Activated CD8-positive, alpha-beta memory T cell treated with anti-CD3 and anti-CD28 coated beads for 24 hours (primary cell): ENCODE results near the gene CLTCL1.
"Not testable (repeated sequence)": the region's sequence is repeated elsewhere in the genome, so short reads cannot be mapped to it uniquely, and the experiment has no call there.

ENCODE experiments used
- DNase-seq: peaks from one replicate; pipeline ENCODE4 v3.0.0-alpha.2; 2020

Gene CLTCL1

GRCh38 chr22:19174106-19175025 is 117.2 kb downstream of the CLTCL1 start:
- DNase-seq = peak; percentile 55

DNA sequence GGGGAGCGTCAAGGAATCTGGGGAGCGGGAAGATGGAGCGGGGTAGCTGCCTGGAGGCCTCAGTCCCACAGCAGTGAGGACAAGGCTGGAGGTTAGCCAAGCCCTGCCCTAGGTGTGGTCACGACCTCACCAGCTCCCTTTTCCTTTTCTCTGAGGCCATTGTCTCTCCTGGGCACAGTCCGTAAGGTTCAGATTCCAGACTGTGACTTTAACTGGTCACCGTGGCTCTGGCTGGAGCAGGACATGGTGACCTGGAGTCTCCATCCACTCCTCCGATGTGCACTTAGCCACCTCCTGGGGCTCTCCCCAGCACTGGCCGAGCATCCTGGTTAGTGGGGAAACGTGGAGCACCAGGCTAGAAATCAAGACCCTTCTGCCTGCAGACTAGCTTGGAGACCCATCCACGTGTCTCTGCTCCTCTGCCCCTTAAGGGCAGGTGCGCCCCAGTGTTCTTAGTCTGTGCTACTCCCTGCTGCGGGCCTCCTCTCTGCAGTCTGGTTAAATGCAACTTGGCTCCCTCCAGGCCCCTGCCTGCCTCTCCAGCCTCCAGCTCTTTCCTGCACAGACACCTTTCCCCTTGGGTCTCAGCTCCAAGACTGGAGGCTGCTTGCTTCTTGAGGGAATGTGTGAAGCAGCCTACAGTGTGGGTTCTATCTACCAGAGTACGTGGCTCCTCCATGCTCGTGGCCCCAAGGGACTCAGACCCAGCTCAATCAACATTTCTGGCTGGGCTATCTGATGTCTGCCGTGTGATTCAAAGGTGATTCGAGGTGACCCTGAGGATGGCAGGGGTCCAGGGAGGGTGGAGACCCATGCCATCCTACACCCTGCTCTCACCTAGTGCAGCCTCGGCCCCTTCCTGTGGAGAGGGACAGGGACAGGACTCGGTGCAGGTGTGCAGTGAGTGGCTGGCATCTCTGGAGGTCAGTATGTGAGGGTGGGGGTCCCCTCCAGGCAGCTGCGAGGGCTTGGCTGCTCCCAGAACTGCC is 118.2 kb downstream of the CLTCL1 start:
- DNase-seq = peak; percentile 56

GRCh38 chr22:19172213-19173046 is 119.1 kb downstream of the CLTCL1 start:
- DNase-seq = no peak

- peak; percentile 62 for DNase-seq
Measured at GRCh38 chr22:19169947-19170318, 121.6 kb downstream of the CLTCL1 start.

GRCh38 chr22:19169002-19169946 is 122.2 kb downstream of the CLTCL1 start:
- peak; percentile 59 for DNase-seq

- peak; percentile 52 for DNase-seq
Measured at GRCh38 chr22:19168088-19168890, 123.2 kb downstream of the CLTCL1 start.

DNA sequence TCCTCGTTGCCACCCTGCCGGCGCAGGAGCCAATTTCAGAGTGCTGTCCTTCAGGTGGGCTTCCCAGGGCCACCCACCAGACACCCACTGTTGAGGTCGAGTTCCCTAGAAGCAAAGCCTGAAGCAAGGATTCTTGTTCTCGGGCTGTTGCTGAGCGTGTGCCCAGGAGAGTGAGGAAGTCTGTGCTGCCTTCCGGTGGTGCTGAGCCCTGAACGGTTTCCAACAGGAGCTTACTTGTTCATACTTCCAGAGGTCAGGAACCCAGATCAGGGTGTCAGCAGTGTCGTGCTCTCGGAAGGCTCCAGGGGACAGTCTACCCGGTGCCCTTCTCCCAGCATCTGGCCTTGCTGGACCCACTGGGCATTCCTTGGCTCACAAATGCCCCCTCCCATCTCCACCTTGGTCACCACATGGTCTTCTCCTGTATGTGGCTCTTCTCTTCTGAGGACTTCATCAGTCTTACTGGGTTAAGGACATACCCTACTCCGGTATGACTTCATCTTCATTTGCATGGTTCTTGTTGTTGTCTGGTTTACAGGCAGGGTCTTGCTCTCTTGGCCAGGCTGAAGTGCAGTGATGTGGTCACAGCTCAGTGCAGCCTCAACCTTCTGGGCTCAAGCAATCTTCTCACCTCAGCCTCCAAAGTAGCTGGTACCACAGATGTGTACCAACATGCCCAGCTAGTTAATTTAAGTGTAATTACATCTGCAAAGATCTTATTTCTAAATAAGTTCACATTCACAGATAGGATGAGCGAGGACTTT is 124.2 kb downstream of the CLTCL1 start:
- no peak for DNase-seq

- no peak for DNase-seq
Measured at GRCh38 chr22:19166421-19166820, 125.1 kb downstream of the CLTCL1 start.

DNA sequence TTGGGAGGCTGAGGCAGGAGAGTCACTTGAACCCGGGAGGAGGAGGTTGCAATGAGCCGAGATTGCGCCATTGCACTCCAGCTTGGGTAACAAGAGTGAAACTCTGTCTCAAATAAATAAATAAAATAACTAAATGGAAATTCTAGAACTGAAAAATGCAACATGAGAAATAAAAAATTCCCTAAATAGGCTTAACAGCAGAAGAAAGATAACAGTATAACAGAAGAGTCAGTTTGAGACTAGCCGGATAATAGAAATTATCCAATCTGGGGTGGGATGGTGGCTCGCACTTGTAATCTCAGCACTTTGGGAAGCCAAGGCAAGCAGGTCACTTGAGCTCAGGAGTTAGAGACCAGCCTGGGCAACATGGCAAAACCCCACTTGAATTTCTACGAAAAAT is 127.1 kb downstream of the CLTCL1 start:
- DNase-seq = no peak

GRCh38 chr22:19158649-19159048 is 132.9 kb downstream of the CLTCL1 start:
- DNase-seq = not testable (repeated sequence)

- not testable (repeated sequence) for DNase-seq
Measured at GRCh38 chr22:19156109-19156508, 135.4 kb downstream of the CLTCL1 start.

DNA sequence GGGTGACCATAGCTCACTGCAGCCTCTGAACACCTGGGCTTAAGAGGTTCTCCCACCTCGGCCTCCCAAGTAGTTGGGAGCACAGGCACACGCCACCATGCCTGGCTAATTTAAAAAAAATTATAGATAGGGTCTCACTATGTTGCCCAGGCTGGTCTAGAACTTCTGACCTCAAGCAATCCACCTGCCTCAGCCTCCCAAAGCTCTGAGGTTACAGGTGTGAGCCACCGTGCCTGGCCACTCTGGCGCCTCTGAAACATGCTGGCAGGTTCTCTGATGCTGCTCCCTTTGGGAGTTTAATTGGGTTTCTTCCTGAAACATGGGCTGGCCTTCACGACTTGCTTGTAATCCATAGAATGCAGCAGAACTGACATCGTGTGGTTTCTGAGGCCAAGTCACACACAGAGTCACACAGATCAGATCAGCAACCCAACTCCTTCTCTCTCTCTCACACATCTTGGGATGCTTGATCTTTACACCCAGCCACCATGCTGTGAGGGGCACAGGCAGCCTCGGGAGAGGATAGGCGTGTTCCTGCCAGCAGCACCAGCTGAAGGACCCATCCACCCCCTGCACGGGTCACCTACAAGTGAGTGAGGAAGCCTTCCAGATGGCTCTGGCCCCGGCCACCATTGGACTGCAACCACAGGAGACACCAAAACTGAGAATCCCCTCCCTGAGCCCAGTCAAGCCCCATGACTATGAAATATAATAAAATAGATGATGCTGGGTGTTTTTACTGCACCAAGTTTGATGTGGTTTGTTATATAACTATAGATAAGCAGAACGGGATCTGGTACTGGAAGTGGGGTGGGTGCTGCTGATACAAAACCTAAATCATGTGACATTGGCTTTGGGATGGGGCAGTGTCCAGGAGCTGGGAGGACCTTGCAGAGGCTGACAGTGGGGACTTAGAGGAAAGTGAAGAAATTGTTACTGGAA is 138.3 kb downstream of the CLTCL1 start:
- peak; percentile 49 for DNase-seq

GRCh38 chr22:19151329-19152191 is 140.0 kb downstream of the CLTCL1 start:
- DNase-seq = no peak

DNA sequence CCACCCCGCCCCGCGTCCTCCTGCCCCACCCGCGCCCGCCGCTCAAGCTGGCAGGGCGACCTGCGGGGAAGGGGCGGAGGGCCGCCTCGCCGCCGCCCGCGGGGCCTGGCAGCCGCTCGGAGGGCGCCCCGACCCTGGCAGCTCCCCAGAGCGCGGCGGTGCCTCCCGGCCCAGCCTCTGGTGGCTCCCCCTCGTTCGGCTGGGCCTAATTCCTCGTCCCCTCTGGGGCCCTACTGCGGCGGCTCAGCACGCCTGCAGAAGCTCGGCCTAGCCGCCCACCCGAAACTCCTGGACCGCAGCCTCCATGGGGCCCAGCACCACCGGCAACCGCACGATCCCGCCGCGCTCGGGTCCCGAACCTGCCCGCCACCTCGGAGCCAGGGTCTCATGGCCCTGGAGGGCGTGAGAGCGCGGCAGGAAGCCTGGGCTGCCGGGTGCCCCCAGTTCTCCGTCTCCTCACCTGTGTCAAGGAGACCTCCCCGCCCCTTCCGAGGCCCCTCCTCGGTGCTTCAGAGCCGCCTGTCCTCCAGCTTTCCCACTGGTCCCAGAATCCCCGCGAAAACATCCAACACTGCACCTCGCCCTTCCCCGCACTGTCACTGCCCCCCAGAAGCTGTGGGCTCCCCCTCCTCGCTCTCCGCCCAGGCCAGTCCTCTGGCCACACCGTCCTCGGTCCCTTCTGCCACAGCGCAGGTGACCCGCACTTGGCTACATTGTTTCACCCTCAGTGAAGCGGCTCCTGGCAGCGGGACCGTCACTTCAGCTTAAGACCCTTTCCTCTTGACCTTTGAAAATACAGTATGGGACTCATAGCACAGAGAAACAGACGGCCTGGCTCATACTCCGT is 140.8 kb downstream of the CLTCL1 start:
- DNase-seq = no peak

DNA sequence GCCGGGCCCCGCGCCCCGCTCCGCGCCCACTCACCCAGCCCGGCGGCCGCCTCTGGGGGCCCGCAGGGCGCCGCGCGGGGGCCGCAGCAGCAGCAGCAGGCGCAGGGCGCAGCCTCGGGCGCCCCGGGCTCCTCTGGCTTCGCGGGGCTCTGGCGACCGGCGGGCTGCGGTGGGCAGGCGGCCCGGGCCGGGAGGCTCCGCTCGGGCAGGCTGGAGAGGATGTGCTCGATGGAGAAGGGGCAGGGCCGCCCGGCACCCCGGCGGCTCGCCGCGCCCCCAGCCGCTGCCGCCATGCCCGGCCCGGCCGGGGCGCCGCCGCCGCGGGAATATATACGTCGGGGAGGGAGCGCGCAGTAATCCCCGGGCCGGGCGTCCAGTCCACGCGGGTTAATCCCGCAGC is 141.5 kb downstream of the CLTCL1 start, which contains the start of gene GSC2:
Gene GSC2, minus strand, starts transcription at position 302 of the 400 bp plus-strand sequence. Its CDS starts 9 bp downstream, at position 293.
- DNase-seq = no peak
